Fibroblast of lung (primary cell): ENCODE measurements around the gene DEGS2.

Experiments used
- CTCF ChIP-seq, 2 donors: IDR thresholded peaks in 1 of 2; conservative IDR thresholded peaks in 1 of 2; 1 replicate in 1 of 2; 2 replicates in 1 of 2; pipeline ENCODE4 v1.5.1; 2011 to 2012; ENCODE audit warnings: low read length in 2 of 2, control low read depth in 1 of 2, inconsistent platforms in 1 of 2, low read depth in 1 of 2, mild to moderate bottlenecking in 1 of 2
- EZH2 ChIP-seq: IDR thresholded peaks from 2 replicates; pipeline ENCODE4 v1.5.1; 2012; ENCODE audit warnings: low read length, control low read depth, mild to moderate bottlenecking; ENCODE audit errors: missing control alignments

- TF ChIP-seq CTCF (conservative IDR thresholded peaks at IDR 0.05 in 1 of 2, IDR thresholded peaks at IDR 0.05 in 1 of 2; ENCODE audit: low read depth in 1 of 2, low read length in 2 of 2): no peak
- no peak for TF ChIP-seq EZH2
Measured at GRCh38 chr14:100172811-100173210, 13.4 kb upstream of the DEGS2 start.
